HG03064 (cell line): ENCODE data around the gene PDGFRB.

Source experiments
- ATAC-seq: cut with Tn5 transposase; IDR thresholded peaks from one replicate; pipeline ENCODE4 v1.9.1; 2021; ENCODE audit warnings: low read depth; ENCODE audit not compliant: unreplicated experiment

The PDGFRB gene

DNA sequence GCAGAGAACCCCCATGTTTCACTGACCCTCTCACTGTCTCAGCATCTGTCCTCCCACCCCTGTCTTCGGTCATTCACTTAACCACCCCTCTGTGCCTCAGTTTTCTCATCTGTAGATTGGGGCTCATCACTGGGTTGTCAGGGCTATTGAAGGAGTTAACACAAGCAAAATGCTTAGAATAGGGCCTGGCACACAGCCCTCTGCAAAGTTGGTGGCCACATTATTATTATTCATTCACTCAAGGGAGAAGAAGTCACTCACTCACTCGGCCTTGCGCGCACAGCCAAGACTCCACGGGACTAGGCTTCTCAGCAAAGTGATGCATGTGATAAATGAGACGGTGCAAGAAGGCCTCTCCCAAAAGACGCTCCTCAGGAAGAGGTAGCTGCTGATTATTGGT is 8.0 kb downstream of the PDGFRB start:
- ATAC-seq: no peak

DNA sequence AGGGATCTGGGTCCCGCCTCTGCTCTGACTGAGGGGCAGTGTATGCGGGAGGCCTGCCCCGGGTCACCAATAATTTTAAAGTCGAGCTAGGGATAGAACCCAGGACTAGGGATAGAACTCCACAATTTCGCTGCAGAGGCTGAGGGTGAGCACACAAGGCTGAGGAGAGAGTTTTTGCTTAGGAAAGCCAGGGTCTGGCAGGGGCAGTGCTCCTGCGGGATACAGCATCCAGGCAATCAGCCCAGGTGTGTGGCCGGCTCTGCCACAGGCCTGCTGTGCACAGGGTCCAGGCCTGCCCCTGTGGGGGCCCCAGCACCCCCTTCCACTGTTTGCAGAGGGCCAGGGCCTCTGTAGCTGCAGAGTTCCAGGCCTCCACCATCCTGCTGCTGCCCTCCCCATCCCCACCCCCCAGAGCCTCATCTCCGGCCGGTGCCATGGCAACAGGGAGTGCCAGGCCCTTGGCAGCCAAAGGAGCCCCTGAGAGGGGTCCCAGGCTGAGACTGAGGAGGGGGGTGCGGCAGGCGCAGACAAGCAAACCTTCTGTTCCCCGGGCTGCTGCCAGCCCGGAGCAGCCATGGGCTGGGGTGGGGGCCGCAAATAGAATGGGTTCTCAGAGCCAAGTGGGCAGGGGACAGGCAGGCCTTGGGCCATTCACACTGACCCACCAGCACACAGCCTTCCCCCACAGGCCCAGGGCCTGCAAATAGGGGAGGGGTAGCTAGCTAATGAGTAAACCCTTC is 8.6 kb downstream of the PDGFRB start:
- no peak for ATAC-seq

DNA sequence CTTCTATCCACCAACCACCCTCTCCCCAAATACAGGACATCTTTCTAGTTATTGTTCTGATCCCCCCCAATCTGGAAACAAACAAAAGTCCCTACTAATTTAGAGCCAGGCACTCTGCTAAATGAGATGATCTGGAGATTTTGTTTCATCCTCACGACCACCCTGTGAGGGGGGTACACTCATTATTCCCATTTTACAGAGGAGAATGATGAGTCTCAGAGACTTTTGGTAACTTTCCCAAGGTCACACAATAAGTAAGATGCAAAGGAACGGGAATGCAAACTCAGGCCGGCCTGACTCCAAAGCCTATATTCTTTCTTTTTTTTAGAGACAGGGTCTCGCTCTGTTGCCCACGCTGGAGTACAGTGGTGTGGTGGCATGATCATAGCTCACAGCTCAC is 9.4 kb downstream of the PDGFRB start:
- no peak for ATAC-seq

DNA sequence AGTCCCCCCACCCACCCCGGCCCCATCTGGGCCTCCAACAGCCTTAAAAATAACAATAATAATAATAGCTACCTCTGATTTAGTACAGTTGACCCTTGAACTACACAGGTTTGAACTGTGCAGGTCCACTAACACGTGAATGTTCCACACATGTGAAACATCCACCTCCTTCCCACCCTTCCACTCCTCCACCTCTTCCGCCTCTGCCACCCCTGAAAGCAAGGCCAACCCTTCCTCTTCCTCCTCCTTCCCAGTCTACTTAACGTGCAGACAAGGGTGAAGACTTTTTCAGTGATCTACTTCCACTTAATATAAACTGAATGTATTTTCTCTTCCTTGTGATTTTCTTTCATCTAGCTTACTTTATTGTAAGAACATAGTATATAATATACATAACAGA is 10.8 kb downstream of the PDGFRB start:
- no peak for ATAC-seq

DNA sequence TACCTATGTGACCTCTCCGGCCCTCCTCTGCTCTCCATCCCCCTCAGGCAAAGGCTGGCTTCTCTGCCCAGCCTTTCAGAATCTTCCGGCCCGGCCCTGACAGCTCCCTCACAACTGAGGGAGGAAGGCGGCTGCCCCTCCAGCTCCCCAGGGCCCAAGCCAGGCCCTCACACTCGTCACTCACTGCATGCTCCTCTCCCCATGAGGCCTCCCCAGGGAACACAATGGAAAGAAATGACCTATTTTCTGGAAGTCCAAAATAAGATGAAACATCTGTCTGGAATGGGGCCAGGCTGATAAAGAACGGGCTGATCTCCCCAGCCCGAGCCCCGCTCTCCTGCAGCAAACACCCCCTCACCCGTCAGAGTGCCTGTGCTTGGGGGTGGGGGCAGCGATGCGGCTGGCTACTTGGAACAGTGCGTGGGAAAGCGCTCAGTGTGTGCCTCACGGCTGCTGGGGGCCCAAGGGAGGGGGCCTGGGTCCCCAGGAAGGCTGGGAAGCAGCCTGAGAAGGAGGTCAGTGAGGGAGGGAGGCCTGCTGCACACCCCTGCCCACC is 11.3 kb downstream of the PDGFRB start:
- no peak for ATAC-seq

DNA sequence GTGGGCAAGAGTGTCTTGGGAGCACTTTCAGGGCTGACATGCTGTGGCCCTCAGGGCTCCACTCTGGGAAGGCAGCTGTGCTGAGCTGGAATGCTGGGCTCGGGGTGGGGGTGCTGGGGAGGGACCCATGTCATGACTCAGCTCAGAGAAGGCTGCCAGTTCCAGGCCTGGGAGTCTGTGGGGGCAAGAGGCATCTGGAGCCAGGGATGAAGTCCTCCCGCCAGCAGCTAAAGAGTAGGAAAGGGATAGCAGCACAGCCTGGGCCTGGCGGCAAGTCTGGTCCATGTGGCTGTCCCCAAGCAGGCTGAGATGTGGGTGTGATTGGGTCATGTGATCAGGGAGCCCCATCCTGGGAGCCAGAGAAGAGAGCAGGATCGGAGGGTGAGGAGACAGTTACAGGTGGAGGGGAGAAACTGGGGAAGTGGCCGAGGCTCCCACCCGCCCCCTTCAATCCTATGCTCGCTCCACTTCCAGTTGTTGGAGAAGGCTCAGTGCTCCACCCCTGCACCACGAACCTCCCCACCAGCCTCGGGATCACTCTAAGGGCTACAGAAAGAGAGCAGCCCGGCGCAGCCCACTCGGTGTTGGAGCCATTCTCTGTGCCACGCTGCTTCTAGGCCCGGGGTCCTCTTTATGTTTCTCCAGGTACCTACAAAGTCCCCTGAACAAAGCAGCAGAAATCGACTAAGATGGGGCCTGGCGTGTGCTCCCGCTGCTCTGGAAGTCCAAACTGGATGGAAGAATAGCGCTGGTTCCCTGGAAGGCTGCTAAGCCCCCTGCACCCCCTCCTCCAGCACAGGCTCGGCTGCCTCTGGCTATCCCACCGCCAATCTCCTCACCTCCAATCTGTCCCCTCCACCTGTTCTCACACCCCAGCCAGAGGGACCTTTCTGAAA is 12.0 kb downstream of the PDGFRB start:
- no peak for ATAC-seq

DNA sequence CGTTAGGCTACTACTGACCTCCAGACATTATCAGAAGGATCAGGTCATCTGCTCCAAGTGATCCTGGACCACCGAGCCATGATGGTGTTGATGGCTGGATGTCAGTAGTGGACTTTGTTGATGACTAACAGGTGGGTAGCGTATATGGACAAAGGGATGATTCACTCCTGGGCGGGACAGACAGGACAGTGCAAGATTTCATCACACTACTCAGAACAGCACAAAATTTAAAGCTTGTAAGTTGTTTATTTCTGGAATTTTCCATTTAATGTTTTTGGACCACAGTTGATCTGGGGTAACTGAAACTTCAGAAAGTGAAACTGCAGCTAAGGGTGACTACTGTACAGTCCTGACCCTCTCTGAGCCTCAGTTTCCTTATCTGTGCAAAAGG is 12.7 kb downstream of the PDGFRB start:
- no peak for ATAC-seq

DNA sequence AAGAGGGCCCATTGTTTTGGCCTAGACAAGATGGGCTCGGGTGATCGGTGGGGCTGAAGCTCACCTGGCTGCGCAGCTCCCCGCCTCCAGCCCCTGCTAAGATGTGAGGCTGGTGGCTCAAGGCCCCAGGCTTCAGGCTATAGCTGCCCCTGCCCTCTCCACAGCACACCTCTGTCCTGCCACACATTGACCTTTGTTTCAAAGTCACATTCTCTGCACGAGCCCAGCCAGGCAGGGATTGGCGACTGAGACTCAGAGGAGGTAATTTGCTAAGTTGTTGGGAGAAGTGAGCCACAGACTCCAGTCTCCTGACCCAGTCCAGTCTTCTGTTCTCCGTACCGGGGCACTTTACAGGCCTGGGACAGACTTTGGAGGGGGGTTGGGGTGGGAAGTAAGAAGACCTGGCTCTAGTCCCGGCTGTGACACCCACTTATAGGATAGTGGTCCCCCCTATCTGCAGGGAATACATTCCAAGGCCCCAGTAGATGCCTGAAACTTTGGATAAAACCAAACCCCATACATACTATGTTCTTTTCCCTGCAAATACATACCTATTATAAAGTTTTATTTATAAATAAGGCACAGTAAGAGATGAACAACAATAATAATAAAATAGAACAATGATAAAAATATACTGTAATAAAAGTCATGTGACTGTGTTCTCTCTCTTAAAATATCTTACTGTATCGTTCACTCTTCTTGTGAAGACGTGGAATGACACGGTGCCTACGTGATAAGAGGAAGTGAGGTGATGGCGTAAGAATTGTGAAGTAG is 13.3 kb downstream of the PDGFRB start:
- no peak for ATAC-seq

DNA sequence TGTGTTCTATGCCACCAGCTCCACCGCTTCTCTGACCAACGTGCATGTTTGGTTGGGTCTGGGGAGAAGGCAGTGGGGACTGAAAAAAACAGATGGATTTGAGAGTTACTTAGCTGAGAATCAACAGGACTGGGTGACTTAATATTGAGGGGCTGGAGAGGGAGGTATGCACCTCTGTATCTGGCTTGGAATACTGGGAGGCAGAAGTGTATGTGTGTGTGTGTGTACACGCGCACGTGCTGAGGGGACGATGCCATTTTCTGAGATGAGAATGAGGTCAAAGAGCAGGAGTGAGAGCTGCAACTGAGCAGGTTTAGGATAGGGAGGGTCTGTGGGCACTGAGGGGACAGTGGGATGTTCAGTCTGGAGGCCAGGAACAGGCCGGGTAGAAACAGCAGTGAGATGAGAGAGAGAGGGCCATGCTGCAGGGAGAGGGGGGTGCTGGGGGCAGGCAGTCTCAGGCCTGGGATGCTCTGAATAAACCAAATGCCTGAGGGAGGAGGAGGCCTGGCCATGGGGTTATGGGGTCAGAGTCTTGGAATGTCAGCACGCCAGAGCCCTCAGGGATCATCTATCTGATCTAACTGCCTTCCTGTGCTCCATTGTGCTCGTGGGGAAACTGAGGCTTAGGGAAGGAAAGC is 14.0 kb downstream of the PDGFRB start:
- ATAC-seq: no peak

DNA sequence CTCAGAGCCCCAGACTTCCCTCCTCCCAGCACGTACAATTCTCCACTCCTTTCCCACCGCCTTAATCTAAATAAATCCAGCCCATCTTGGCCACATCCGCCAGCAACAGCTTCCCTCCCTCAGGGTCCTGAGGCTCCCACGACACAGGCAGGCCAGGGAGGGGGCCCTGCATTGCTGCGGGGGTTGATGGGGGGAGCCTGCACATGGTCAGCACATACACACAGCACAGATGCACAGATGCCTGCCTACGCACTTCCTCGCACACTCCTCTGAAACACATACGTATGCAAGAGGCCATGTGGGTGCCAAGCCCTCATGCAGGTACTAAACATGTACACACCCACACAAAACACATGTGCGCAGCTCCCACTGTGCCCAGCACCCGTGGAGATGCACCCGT is 14.8 kb downstream of the PDGFRB start:
- ATAC-seq: no peak

DNA sequence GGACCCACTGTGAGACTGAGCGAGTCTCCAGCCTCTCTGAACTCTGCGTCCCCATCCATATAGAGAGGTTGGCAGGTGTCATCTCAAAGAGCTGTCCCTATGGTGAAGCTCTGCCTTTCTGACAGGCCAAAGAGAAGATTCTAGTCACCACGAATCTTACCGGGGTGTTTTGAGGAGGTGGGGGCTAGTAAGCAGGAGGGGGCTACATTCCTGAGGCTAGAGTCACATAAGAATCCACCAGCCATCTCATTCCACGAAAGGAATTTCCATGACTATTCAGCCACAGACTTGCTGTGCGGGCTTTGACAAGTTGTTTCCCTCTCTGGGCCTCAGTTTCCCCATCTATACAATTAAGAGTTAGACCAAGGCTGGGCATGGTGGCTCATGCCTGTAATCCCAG is 16.3 kb downstream of the PDGFRB start:
- no peak for ATAC-seq

DNA sequence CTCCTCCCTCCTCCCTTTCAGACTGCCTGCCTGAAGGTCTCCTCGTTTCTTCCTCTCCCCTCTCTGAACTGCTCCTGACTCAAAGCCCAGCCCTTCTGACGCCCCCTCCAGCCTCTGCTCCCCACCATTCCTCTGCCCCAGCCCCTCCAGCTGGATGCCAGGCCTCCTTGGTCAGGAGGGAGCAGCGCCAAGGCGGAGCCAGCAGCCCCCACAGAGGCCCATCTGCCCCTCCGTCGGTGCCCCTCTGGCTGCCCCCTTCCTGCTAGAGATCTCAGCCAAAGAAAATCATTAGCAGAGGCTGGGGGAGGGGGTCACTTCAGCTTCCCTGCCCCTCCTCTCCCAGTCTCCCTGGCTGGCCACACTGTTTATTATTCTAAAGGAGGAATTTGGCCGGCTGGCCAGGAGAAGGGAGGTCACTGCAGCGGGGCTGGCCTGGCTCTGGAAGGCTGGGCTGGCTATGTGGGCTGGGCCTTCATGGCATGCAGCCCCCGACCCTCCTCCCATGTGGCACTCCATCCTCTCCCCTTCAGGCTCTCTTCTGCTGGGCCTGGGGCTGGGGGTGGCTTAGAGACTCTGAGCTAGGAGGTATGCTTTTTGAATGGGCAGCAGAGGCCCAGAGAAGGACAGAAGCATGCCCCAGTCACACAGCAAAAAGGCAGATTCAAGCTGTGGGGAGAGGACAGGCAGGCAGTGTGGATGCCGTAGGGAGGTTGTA is 16.9 kb downstream of the PDGFRB start:
- ATAC-seq: no peak

DNA sequence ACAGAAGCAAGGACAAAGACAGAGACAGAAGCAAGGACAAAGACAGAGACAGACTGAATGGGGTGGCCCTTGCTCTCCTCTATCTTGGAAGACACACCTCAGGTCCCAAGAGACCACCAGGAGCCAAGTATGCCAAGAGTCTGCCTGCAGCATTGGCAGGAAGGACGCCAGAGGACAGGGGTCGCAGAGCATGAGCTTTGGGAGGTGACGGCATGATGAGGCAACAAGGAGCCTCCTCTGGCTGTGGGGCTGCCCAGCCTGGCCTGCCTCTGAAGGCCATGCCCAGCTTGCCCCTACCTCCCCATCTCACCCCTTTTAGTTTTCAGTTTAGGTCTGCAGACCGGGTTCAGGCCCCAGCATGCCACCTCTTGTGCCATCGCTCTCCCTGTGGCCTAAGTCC is 17.6 kb downstream of the PDGFRB start:
- no peak for ATAC-seq

DNA sequence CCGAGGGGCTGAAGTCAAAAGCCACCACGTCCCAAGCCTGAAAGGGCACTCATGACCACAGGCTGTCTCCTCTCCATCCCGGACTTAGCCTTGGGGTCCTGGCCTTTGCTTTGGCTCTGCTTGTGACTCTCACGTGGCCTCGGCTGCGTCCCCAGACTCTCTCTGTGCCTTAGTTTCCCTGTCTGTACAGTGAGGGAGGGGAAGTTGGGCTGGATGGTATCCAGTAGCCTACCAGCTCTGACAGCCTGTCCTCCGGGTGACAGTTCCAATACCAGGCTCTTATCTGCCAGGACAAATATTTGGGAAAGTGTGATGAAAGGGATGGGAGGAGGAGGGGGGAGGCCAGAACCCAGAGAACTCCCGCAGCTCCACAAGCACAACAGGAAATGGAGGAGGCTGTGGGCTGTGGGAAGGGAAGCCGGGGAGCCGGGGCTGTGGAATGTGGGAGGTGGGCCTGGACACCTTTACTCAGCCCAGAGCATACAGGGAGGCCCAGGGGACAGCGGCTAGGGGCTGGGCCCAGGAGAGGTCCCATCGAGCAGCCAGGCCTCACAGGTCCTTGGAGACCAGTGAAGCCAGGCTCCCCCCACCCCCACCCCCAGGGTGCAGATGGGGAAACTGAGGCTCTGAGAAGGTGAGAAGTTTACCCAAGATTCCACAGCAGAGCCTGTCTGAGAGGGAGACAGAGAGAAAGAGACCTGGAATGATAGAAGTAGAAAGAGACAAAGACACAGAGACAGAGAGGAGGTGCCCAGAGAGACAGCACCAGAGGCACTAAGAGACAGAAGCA is 18.3 kb downstream of the PDGFRB start:
- ATAC-seq: no peak

DNA sequence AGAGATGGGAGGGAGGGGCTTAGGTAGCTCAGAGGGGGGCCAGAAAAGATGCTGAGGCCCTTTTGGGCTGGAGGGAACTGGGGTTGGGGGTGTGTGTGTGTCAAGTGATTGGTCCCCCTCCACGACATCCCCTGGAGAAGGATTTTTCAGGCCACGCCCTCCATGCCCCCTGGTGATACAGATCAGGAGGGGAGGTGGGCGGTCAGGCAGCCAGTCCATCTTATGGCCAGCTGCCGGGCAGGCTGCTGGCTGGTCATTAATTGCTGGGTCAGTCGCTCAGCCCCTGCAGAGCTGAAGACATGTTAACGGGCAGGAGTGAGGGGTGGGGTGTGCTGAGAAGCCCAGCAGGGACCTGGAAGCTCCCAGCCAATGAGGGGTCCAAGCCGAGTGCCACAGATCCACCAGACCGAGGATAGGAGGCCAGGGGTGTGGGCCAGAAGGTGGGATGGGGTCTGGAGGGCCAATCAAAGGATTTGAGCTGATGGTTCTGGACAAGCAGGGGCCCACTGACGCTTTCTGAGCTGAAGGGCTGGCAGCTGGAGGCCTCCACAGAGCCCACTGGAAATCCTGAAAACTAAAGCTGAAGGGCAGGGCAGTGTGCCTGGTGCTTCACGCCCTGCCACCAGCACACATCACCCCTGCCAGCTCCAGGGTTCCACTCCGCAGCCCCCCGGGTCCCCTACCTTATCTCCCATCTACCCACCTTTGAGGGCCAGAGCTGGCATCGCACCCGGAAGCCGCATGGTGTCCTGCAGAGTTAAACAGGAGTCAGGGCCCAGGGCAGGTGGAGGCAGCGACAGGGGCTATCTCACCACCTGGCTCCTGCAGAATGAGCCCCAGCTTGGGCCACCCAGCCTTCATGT is 19.1 kb downstream of the PDGFRB start:
- ATAC-seq: no peak

DNA sequence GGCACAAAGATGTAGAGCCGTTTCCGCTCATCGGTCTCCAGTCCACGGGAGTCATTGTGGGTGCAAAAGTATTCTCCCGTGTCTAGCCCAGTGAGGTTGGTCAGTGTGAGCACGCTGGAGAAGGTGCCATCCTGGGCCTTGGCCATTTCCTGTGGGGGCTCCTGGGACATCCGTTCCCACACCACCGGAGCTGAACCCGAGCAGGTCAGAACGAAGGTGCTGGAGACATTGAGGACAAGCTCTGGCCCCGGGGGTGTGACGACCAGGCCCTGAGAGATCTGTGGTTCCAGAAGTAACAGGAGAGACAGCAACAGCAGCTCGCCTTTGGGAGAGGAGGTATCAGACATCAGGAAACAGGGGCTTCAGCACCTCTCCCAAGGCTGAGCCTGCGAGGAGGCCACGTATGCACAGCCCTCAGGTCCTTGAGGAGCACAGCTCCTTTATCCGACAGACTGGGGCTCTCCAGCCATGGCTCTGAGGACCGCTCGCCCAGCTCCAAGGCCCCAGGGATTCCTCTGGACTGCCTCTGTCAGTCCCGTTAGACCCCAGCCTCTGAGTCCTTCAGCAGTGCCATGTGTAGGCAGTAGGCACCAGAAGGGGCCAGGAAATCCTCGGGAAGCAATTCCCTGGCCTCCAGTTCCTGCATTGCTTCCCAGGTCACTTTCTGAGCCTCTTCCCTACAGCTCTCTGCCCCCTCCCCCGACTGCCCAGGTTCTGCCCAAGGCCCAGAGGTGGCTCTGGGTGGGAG is 19.9 kb downstream of the PDGFRB start:
- no peak for ATAC-seq

DNA sequence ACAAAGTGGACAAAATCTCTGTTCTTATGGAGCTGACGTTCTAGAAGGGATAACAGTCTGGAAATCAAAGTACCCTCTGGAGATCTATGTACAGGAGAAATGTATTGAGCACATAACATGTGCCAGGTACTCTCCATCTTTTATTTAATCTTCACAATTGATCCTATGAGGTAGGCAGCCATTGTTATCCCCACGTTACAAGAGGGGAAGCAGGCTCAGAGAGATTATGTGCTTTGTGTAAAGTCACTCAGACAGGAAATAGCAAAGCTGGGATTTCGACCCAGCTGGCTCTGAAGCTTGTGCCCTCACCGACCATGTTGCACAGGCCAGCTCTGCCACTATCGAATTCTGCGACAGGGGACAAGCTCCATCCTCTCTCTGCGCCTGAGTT is 21.5 kb downstream of the PDGFRB start:
- no peak for ATAC-seq
